Astrocyte (in vitro differentiated cells and primary cell): ENCODE data around the gene MYL3. TPM values are rescaled to one million over a fixed set of nuclear protein-coding genes. Genes with fewer than 3 reads are reported as not detected.
A peak's percentile ranks its signal among the peaks of the same experiment; 100 is the strongest.

Experiments
- DNase-seq: peaks from one replicate; pipeline ENCODE4 v3.0.0-alpha.2; 2010; ENCODE audit warnings: low read depth
- FAIRE-seq: peaks from 2 replicates; lab custom pipeline; 2011; peaks lifted over from hg19 to GRCh38; lab: Jason Lieb, UNC
- H2AFZ ChIP-seq: 2 replicates; pipeline ENCODE4 v1.6.0; 2012; ENCODE audit warnings: low read depth, low read length, inconsistent platforms
- H3K27ac ChIP-seq: 2 replicates; pipeline ENCODE4 v1.5.1; 2011; ENCODE audit warnings: low read depth, low read length, inconsistent platforms
- H3K27me3 ChIP-seq: 2 replicates; pipeline ENCODE4 v1.6.0; 2011; ENCODE audit warnings: low read length, inconsistent platforms; ENCODE audit not compliant: insufficient read depth
- H3K36me3 ChIP-seq: 2 replicates; pipeline ENCODE4 v1.5.1; 2011; ENCODE audit warnings: low read length, inconsistent platforms; ENCODE audit not compliant: insufficient read depth
- H3K4me1 ChIP-seq: 2 replicates; pipeline ENCODE4 v1.5.1; 2011; ENCODE audit warnings: low read length, inconsistent platforms; ENCODE audit not compliant: insufficient read depth
- H3K4me2 ChIP-seq: 2 replicates; pipeline ENCODE4 v1.6.0; 2012; ENCODE audit warnings: low read length, inconsistent platforms
- H3K4me3 ChIP-seq: 2 replicates; pipeline ENCODE4 v1.5.1; 2011; ENCODE audit warnings: low read depth, mild to moderate bottlenecking, low read length, inconsistent platforms; ENCODE audit not compliant: insufficient read depth
- H3K79me2 ChIP-seq: 2 replicates; pipeline ENCODE4 v1.6.0; 2012; ENCODE audit warnings: mild to moderate bottlenecking, low read length, inconsistent platforms; ENCODE audit not compliant: insufficient read depth
- H3K9ac ChIP-seq: 2 replicates; pipeline ENCODE4 v1.6.0; 2012; ENCODE audit warnings: mild to moderate bottlenecking, low read length, inconsistent platforms
- H3K9me3 ChIP-seq: 2 replicates; pipeline ENCODE4 v1.5.1; 2012; ENCODE audit warnings: low read depth, mild to moderate bottlenecking, low read length, inconsistent platforms; ENCODE audit not compliant: insufficient read depth
- H4K20me1 ChIP-seq: 2 replicates; pipeline ENCODE4 v1.6.0; 2012; ENCODE audit warnings: low read length, inconsistent platforms; ENCODE audit not compliant: insufficient read depth
- H3K27ac Mint-ChIP-seq: one replicate; pipeline ENCODE4 v1.8.0; 2021; ENCODE audit warnings: mild to moderate bottlenecking, mixed read lengths; ENCODE audit not compliant: unreplicated experiment
- H3K27me3 Mint-ChIP-seq: one replicate; pipeline ENCODE4 v1.8.0; 2021; ENCODE audit warnings: low read depth, mixed read lengths; ENCODE audit not compliant: unreplicated experiment
- H3K36me3 Mint-ChIP-seq: one replicate; pipeline ENCODE4 v1.8.0; 2021; ENCODE audit warnings: low read depth, mixed read lengths; ENCODE audit not compliant: unreplicated experiment
- H3K4me1 Mint-ChIP-seq: one replicate; pipeline ENCODE4 v1.8.0; 2021; ENCODE audit warnings: low read depth, mixed read lengths; ENCODE audit not compliant: unreplicated experiment
- H3K4me3 Mint-ChIP-seq: one replicate; pipeline ENCODE4 v1.8.0; 2021; ENCODE audit warnings: mild to moderate bottlenecking, moderate library complexity, mixed read lengths; ENCODE audit not compliant: unreplicated experiment
- H3K9me3 Mint-ChIP-seq: one replicate; pipeline ENCODE4 v1.8.0; 2021; ENCODE audit warnings: mild to moderate bottlenecking, mixed read lengths; ENCODE audit not compliant: unreplicated experiment
- EZH2 ChIP-seq: IDR thresholded peaks from 2 replicates; pipeline ENCODE4 v1.6.1; 2012; ENCODE audit warnings: mild to moderate bottlenecking, low read length, inconsistent platforms; ENCODE audit not compliant: insufficient read depth
- total RNA-seq: library from RNA; stranded (reverse); gene quantifications from 2 replicates; pipeline ENCODE4 v1.2.1, GENCODE V29; 2021
- TF ChIP-seq, protein P1 (sequence below): IDR thresholded peaks from 2 replicates; pipeline ENCODE4 v1.5.1; 2011; ENCODE audit warnings: low read depth, mild to moderate bottlenecking, inconsistent platforms, low read length, moderate library complexity; ENCODE audit not compliant: insufficient read depth

MYL3 gene
- total RNA-seq, 1 donor from 2014 or later = 0.89 TPM

- Mint-ChIP-seq H3K4me1 (peaks cover 10% of the 10 kb centered on the region), H3K9me3 (peaks cover 9% of the 10 kb centered on the region), H3K36me3 (no peaks in the 10 kb centered on the region), H3K27me3 (peaks cover 14% of the 10 kb centered on the region), H3K4me3 (no peak overlapping the region), H3K27ac (no peak overlapping the region)
- peaks cover 16% of the 10 kb centered on the region for H3K4me1 ChIP-seq
- H3K9me3 ChIP-seq = no peaks in the 10 kb centered on the region
- H3K79me2 ChIP-seq = no peaks in the 10 kb centered on the region
- H3K4me3 ChIP-seq = peak overlapping the region; percentile 50
- FAIRE-seq (no peak), DNase-seq (no peak)
- H3K27ac ChIP-seq = no peak overlapping the region
- H3K27me3 ChIP-seq = no peaks in the 10 kb centered on the region
- peak overlapping the region; percentile 96 for H3K4me2 ChIP-seq
- no peaks in the 10 kb centered on the region for H3K36me3 ChIP-seq
- TF ChIP-seq, protein P1, sequence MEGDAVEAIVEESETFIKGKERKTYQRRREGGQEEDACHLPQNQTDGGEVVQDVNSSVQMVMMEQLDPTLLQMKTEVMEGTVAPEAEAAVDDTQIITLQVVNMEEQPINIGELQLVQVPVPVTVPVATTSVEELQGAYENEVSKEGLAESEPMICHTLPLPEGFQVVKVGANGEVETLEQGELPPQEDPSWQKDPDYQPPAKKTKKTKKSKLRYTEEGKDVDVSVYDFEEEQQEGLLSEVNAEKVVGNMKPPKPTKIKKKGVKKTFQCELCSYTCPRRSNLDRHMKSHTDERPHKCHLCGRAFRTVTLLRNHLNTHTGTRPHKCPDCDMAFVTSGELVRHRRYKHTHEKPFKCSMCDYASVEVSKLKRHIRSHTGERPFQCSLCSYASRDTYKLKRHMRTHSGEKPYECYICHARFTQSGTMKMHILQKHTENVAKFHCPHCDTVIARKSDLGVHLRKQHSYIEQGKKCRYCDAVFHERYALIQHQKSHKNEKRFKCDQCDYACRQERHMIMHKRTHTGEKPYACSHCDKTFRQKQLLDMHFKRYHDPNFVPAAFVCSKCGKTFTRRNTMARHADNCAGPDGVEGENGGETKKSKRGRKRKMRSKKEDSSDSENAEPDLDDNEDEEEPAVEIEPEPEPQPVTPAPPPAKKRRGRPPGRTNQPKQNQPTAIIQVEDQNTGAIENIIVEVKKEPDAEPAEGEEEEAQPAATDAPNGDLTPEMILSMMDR = no peak
- TF ChIP-seq EZH2 = no peak
- H3K9ac ChIP-seq = peak overlapping the region; percentile 81
- no peaks in the 10 kb centered on the region for H4K20me1 ChIP-seq
- peak overlapping the region; percentile 96 for H2AFZ ChIP-seq
These were observed 16.4 kb downstream of the MYL3 start for GRCh38 chr3:46846624-46847542.

- H3K27me3 ChIP-seq = no peaks in the 10 kb centered on the region
- no peak overlapping the region for H3K4me3 Mint-ChIP-seq
- H3K36me3 Mint-ChIP-seq = peaks cover under 1% of the 10 kb centered on the region
- peaks cover 17% of the 10 kb centered on the region for H3K9me3 Mint-ChIP-seq
- H3K27ac Mint-ChIP-seq = no peak overlapping the region
- H3K4me1 ChIP-seq = peaks cover 16% of the 10 kb centered on the region
- peak overlapping the region; percentile 96 for H3K4me2 ChIP-seq
- no peaks in the 10 kb centered on the region for H3K9me3 ChIP-seq
- peak overlapping the region; percentile 26 for H3K27ac ChIP-seq
- H4K20me1 ChIP-seq = no peaks in the 10 kb centered on the region
- peaks cover 10% of the 10 kb centered on the region for H3K4me1 Mint-ChIP-seq
- H3K4me3 ChIP-seq = peak overlapping the region; percentile 61
- H2AFZ ChIP-seq = peak overlapping the region; percentile 96
- FAIRE-seq (no peak), DNase-seq (peak; percentile 63)
- peaks cover 14% of the 10 kb centered on the region for H3K27me3 Mint-ChIP-seq
- H3K9ac ChIP-seq = peak overlapping the region; percentile 81
- H3K79me2 ChIP-seq = no peaks in the 10 kb centered on the region
- TF ChIP-seq, protein P1 = peak; percentile 5
- no peak for TF ChIP-seq EZH2
- no peaks in the 10 kb centered on the region for H3K36me3 ChIP-seq
These were observed 17.2 kb downstream of the MYL3 start for GRCh38 chr3:46845860-46846623.
